MM.1S (cell line): ENCODE data around the gene PIP4K2A.

ENCODE experiments used
- CTCF ChIP-seq: fragments of 300-600 bp; sonication (generic); IDR thresholded peaks from 2 replicates; pipeline ENCODE4 v1.5.1; 2016; ENCODE audit warnings: antibody characterized with exemption, low read length, mixed read lengths
- EZH2phosphoT487 ChIP-seq: fragments of 300-600 bp; sonication (generic); IDR thresholded peaks from 2 replicates; pipeline ENCODE4 v1.6.1; 2018; ENCODE audit warnings: antibody characterized with exemption, low read length

- TF ChIP-seq CTCF (no peak), EZH2phosphoT487 (no peak)
These were observed 70.2 kb downstream of the PIP4K2A start for GRCh38 chr10:22644222-22644621.
